CD4-positive, CD25-positive, alpha-beta regulatory T cell (primary cell): ENCODE measurements around the gene SLC37A3. TPM values are rescaled to one million over a fixed set of nuclear protein-coding genes. Genes with fewer than 3 reads are reported as not detected.
A peak's percentile ranks its signal among the peaks of the same experiment; 100 is the strongest.

Experiments used
- ATAC-seq, 2 donors: fragments of 150-1000 bp; cut with Tn5 transposase; one replicate each; pipeline ENCODE4 v1.10.0; 2021; ENCODE audit warnings: low read depth in 2 of 2, moderate number of reproducible peaks in 2 of 2, moderate library complexity in 1 of 2
- DNase-seq, 3 donors: peaks; one replicate each; pipeline versions ENCODE4 v3.0.0 to v3.0.0-alpha.2; 2012 to 2022; ENCODE audit warnings: mixed read lengths in 1 of 3
- H3K27ac ChIP-seq: one replicate; pipeline ENCODE4 v1.7.0; 2013; ENCODE audit warnings: mild to moderate bottlenecking, low read length; ENCODE audit not compliant: insufficient read depth, poor library complexity, severe bottlenecking
- H3K27me3 ChIP-seq: one replicate; pipeline ENCODE4 v1.7.0; 2013; ENCODE audit warnings: low read length; ENCODE audit not compliant: control insufficient read depth, insufficient read depth
- H3K36me3 ChIP-seq: one replicate; pipeline ENCODE4 v1.7.0; 2013; ENCODE audit warnings: mild to moderate bottlenecking, low read length, moderate library complexity; ENCODE audit not compliant: control insufficient read depth, insufficient read depth
- H3K4me1 ChIP-seq: 2 replicates; pipeline ENCODE4 v1.7.0; 2013; ENCODE audit warnings: mild to moderate bottlenecking, low read length; ENCODE audit not compliant: insufficient read depth, control insufficient read depth, poor library complexity, severe bottlenecking
- H3K4me3 ChIP-seq: one replicate; pipeline ENCODE4 v1.7.0; 2013; ENCODE audit warnings: low read depth, mild to moderate bottlenecking, low read length, moderate library complexity
- H3K9me3 ChIP-seq, 2 experiments: 1 replicate in 1 of 2; 2 replicates in 1 of 2; pipeline ENCODE4 v1.7.0; 2013; ENCODE audit warnings: low read length in 2 of 2, mild to moderate bottlenecking in 1 of 2, moderate library complexity in 1 of 2; ENCODE audit not compliant: control insufficient read depth in 2 of 2
- H3K27ac Mint-ChIP-seq, 3 donors: one replicate each; pipeline ENCODE4 v1.8.0; 2020 to 2022; ENCODE audit warnings: mild to moderate bottlenecking in 3 of 3, mixed read lengths in 3 of 3, moderate library complexity in 2 of 3
- H3K27me3 Mint-ChIP-seq: one replicate; pipeline ENCODE4 v1.8.0; 2022; ENCODE audit warnings: mild to moderate bottlenecking, mixed read lengths
- H3K36me3 Mint-ChIP-seq: one replicate; pipeline ENCODE4 v1.8.0; 2020; ENCODE audit warnings: mixed read lengths
- H3K4me1 Mint-ChIP-seq, 4 donors: one replicate each; pipeline ENCODE4 v1.8.0; 2020 to 2022; ENCODE audit warnings: mixed read lengths in 4 of 4, mild to moderate bottlenecking in 1 of 4
- H3K4me3 Mint-ChIP-seq, 4 donors: one replicate each; pipeline ENCODE4 v1.8.0; 2020 to 2022; ENCODE audit warnings: mild to moderate bottlenecking in 4 of 4, mixed read lengths in 4 of 4, moderate library complexity in 3 of 4
- H3K9me3 Mint-ChIP-seq, 7 donors: one replicate each; pipeline ENCODE4 v1.8.0; 2020 to 2022; ENCODE audit warnings: mixed read lengths in 7 of 7, mild to moderate bottlenecking in 3 of 7, moderate library complexity in 2 of 7
- polyA plus RNA-seq, 4 donors: library from polyadenylated mRNA; unstranded; fragments of 300-500 nt; fragmentation: Illumina TruSeq; gene quantifications; one replicate each; pipeline ENCODE4 v1.2.3, GENCODE V29; 2021
- total RNA-seq: library from RNA; stranded (reverse); gene quantifications from one replicate; pipeline ENCODE4 v1.2.3, GENCODE V29; 2022

Gene SLC37A3
- total and polyA plus RNA-seq, 5 donors from 2014 or later: 13.0 to 44.7 (median 15.5) TPM

- H3K4me1 ChIP-seq: no peaks in the 10 kb centered on the region
- Mint-ChIP-seq H3K4me1 (peaks cover 11 to 19% (median 14%) of the 10 kb centered on the region in 4 donors), H3K27me3 (no peaks in the 10 kb centered on the region), H3K27ac (no peak overlapping the region), H3K4me3 (no peak overlapping the region), H3K36me3 (peaks cover 20% of the 10 kb centered on the region), H3K9me3 (no peaks in the 10 kb centered on the region)
- ATAC-seq (no peak), DNase-seq (no peak)
- H3K27ac ChIP-seq: no peak overlapping the region
- peaks cover 22% of the 10 kb centered on the region for H3K36me3 ChIP-seq
- no peaks in the 10 kb centered on the region for H3K9me3 ChIP-seq
- no peaks in the 10 kb centered on the region for H3K27me3 ChIP-seq
- H3K4me3 ChIP-seq: no peak overlapping the region
Measured at GRCh38 chr7:140383954-140384713, 14.2 kb downstream of the SLC37A3 start.

DNA sequence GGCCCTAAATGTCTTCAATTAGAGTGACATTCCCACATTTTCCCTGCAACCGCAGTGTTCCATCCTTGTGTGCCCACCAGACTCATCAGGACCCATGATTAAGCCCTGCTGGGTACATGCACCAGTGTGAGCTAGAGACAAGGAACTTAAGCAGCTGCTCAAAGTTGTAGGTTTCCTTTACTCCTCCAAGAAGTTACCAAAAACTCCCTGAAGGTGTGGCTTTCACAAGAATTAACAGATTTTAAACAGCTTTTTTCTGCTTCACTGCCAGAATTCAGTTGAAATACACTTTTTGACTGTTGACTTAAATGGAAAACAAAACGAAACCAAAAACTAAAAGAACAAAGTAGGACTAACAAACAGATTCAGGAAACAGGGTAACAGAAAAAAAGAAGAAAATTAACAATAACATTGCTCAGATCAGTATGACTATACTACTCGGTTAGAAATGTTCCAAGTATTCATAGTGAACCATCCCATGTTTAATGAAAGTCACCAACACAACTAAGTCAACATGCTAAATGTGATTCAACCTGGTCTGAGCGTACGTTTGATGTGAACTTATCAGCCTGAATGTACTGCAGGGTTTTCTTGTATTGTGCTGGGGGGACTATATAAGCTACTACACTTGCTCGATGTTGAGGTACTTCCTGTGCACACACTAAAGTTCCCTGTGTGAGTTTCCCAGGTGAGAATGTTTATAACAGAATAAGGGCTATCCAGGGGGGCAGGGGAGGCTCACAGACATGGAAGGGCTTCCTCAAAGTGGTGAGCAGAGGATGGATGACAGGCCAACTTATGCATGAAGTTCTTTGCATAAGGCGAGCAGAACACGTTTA lies 22.2 kb downstream of the SLC37A3 start:
- H3K27ac ChIP-seq: peak overlapping the region; percentile 80
- ATAC-seq: peak; percentile 83 to 87
- peaks cover 5 to 22% (median 12%) of the 10 kb centered on the region in 4 donors for H3K4me1 Mint-ChIP-seq
- H3K27me3 ChIP-seq: no peaks in the 10 kb centered on the region
- peak overlapping the region; percentile 95 to 98 (median 96) for H3K27ac Mint-ChIP-seq
- peak in 2 of 3 donors; percentile 56 to 93 for DNase-seq
- H3K36me3 ChIP-seq: peaks cover 14% of the 10 kb centered on the region
- peaks cover 15% of the 10 kb centered on the region for H3K4me1 ChIP-seq
- H3K4me3 ChIP-seq: peak overlapping the region; percentile 84
- no peaks in the 10 kb centered on the region for H3K9me3 ChIP-seq
- no peaks in the 10 kb centered on the region for H3K9me3 Mint-ChIP-seq
- peaks cover 12% of the 10 kb centered on the region for H3K36me3 Mint-ChIP-seq
- peak overlapping the region; percentile 84 to 90 (median 89) for H3K4me3 Mint-ChIP-seq
- no peaks in the 10 kb centered on the region for H3K27me3 Mint-ChIP-seq

DNA sequence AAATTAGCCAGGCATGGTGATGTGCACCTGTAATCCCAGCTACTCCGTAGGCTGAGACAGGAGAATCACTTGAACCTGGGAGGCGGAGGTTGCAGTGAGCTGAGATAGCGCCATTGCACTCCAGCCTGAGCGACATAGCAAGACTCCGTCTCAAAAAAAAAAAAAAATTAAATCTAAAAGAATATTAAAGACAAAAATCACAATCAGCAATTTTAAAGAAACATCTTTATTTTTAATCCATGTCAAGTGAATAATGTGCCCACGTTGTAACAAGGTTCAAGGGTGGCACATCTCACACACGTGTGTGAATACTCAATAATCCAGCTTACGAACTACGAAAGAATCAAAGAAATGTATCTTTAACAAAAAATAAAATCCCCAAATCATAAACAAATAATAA lies 23.0 kb downstream of the SLC37A3 start:
- Mint-ChIP-seq H3K4me3 (peak overlapping the region; percentile 84 to 90 (median 89)), H3K36me3 (peaks cover 17% of the 10 kb centered on the region)
- peak overlapping the region; percentile 80 for H3K27ac ChIP-seq

DNA sequence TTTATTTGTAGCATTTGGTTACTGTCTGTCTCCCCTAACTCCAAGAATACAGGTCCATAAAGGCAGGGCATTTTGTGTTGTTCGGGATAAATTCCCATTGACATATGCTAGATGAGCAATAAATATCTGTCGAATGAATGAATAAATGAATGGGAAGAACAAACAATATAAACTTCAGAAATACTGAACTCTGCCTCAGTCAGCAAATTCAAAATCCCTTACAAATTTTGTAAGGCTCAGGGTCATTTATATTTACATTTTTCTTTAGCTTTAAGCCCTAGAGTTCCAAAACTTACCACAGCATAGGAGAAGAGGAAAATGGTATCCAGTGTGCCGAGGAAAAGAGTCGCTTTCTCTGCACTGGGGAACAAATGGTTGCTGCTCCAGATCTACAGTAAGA lies 29.0 kb downstream of the SLC37A3 start:
- Mint-ChIP-seq H3K27me3 (no peaks in the 10 kb centered on the region), H3K4me3 (no peak overlapping the region), H3K27ac (peak overlapping the region in 1 of 3 donors; percentile 37), H3K36me3 (peaks cover 27% of the 10 kb centered on the region), H3K9me3 (no peaks in the 10 kb centered on the region), H3K4me1 (peaks cover 0 to 7% (median 6%) of the 10 kb centered on the region in 4 donors)
- DNase-seq (no peak), ATAC-seq (no peak)
- Histone ChIP-seq H3K36me3 (peaks cover 14% of the 10 kb centered on the region), H3K4me1 (no peaks in the 10 kb centered on the region), H3K27ac (no peak overlapping the region), H3K4me3 (no peak overlapping the region), H3K27me3 (no peaks in the 10 kb centered on the region), H3K9me3 (no peaks in the 10 kb centered on the region)

More for the DNA sequence above, 23.0 kb downstream of the SLC37A3 start:
- peaks cover 6 to 22% (median 13%) of the 10 kb centered on the region in 4 donors for H3K4me1 Mint-ChIP-seq
- ATAC-seq (no peak), DNase-seq (peak in 1 of 3 donors; percentile 9)
- Histone ChIP-seq H3K36me3 (peaks cover 9% of the 10 kb centered on the region), H3K9me3 (no peaks in the 10 kb centered on the region), H3K4me3 (peak overlapping the region; percentile 84), H3K27me3 (no peaks in the 10 kb centered on the region), H3K4me1 (peaks cover 15% of the 10 kb centered on the region)
- H3K9me3 Mint-ChIP-seq: no peaks in the 10 kb centered on the region
- H3K27ac Mint-ChIP-seq: peak overlapping the region; percentile 95 to 98 (median 96)
- no peaks in the 10 kb centered on the region for H3K27me3 Mint-ChIP-seq

DNA sequence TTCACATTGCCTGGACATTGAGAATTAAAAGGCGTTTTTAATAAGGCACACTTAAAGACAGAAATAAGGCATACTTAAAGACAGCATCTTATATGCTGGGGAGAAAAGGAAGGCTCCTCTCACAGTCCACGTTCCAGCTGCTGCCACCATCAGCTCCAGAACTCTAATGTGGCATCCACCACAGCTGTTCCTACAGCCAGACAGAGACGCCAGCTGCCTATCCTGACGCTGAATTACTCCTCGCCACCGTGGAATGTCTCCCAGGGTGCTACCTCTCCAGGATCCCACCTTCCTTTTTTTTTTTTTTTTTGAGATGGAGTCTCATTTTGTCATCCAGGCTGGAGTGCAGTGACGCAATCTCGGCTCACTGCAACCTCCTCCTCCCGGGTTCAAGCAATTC lies 30.8 kb downstream of the SLC37A3 start:
- Histone ChIP-seq H3K4me1 (no peaks in the 10 kb centered on the region), H3K9me3 (no peaks in the 10 kb centered on the region), H3K27me3 (no peaks in the 10 kb centered on the region), H3K36me3 (peaks cover 17% of the 10 kb centered on the region), H3K27ac (no peak overlapping the region), H3K4me3 (no peak overlapping the region)
- Mint-ChIP-seq H3K27me3 (no peaks in the 10 kb centered on the region), H3K4me1 (peaks cover 0 to 6% (median 4%) of the 10 kb centered on the region in 4 donors), H3K36me3 (peaks cover 31% of the 10 kb centered on the region), H3K27ac (no peak overlapping the region), H3K9me3 (no peaks in the 10 kb centered on the region), H3K4me3 (no peak overlapping the region)
- DNase-seq (no peak), ATAC-seq (no peak)

DNA sequence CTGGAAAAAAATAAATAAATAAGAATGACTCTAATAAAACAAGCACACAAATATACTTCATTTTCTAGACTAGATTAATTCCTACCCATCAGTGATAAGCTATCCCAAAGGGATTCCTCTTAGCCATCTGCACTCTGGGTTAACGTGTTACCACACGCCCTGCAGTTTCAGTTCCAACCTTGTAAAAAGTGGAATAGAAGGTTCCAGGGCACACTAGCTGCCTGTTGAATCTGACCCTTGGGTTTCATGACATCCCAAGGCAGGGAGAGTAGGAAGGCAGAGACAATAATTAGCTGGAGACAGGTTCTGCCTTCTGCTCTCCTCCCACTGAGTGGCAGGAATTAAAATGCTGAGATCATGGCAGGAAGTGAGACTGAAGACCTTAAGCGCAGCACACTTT lies 33.5 kb downstream of the SLC37A3 start:
- DNase-seq: peak in 1 of 3 donors; percentile 29
- H3K4me3 Mint-ChIP-seq: no peak overlapping the region
- H3K27ac Mint-ChIP-seq: peak overlapping the region in 1 of 3 donors; percentile 78
- no peaks in the 10 kb centered on the region for H3K27me3 Mint-ChIP-seq
- ATAC-seq: no peak
- H3K27me3 ChIP-seq: no peaks in the 10 kb centered on the region
- no peak overlapping the region for H3K27ac ChIP-seq
- peaks cover 26% of the 10 kb centered on the region for H3K36me3 Mint-ChIP-seq
- no peaks in the 10 kb centered on the region for H3K4me1 ChIP-seq
- H3K9me3 ChIP-seq: no peaks in the 10 kb centered on the region
- no peak overlapping the region for H3K4me3 ChIP-seq
- H3K36me3 ChIP-seq: peaks cover 17% of the 10 kb centered on the region
- no peaks in the 10 kb centered on the region for H3K9me3 Mint-ChIP-seq
- H3K4me1 Mint-ChIP-seq: peaks cover 7 to 16% (median 11%) of the 10 kb centered on the region in 4 donors

- Mint-ChIP-seq H3K9me3 (no peaks in the 10 kb centered on the region), H3K27ac (peak overlapping the region; percentile 15 to 97 (median 63)), H3K4me3 (peak overlapping the region in 1 of 4 donors; percentile 74), H3K4me1 (peaks cover 19 to 35% (median 25%) of the 10 kb centered on the region in 4 donors), H3K27me3 (no peaks in the 10 kb centered on the region), H3K36me3 (peaks cover 28% of the 10 kb centered on the region)
- Histone ChIP-seq H3K4me1 (peaks cover 13% of the 10 kb centered on the region), H3K27ac (no peak overlapping the region), H3K27me3 (no peaks in the 10 kb centered on the region), H3K9me3 (no peaks in the 10 kb centered on the region), H3K36me3 (peaks cover 6% of the 10 kb centered on the region), H3K4me3 (no peak overlapping the region)
- DNase-seq (peak in 1 of 3 donors; percentile 52), ATAC-seq (no peak)
Measured at GRCh38 chr7:140360697-140361229, 37.6 kb downstream of the SLC37A3 start.
